Lower leg skin (tissue), 4 donors: Measurements from ENCODE around the gene BAD. TPM values are rescaled to one million over a fixed set of nuclear protein-coding genes. Genes with fewer than 3 reads are reported as not detected.

ENCODE experiments used
- DNase-seq, 2 donors: peaks; one replicate each; pipeline ENCODE4 v3.0.0-alpha.2; 2019; ENCODE audit warnings: low spot score in 2 of 2
- H3K4me3 ChIP-seq: fragments of 200-600 bp; sonication (generic); 2 replicates; pipeline ENCODE4 v1.5.1; 2017; ENCODE audit warnings: mild to moderate bottlenecking, low read depth; ENCODE audit not compliant: poor library complexity, severe bottlenecking
- CTCF ChIP-seq, 3 donors: fragments of 450-650 bp; IDR thresholded peaks; one replicate each; pipeline ENCODE4 v1.5.1; 2016; ENCODE audit warnings: antibody characterized with exemption in 3 of 3, mild to moderate bottlenecking in 3 of 3, moderate library complexity in 2 of 3
- POLR2A ChIP-seq, 2 donors: fragments of 450-650 bp; IDR thresholded peaks; one replicate each; pipeline ENCODE4 v1.6.1; 2016 to 2017; ENCODE audit warnings: antibody characterized with exemption in 2 of 2, mild to moderate bottlenecking in 1 of 2, moderate library complexity in 1 of 2
- WGBS, 2 donors: methylation state at CpG; one replicate each; pipeline ENCODE4 v1.1.5; 2018; 5-methylcytosine and 5-hydroxymethylcytosine counted together
- intact Hi-C: fragments of 100-400 bp; cut with DNase I; formaldehyde crosslinking; loops from one replicate; pipeline ENCODE4 v1.15.0; 2023; ENCODE audit warnings: low total_unique reads
- total RNA-seq, 4 donors: library from RNA; depleted of rRNA; stranded (reverse); fragments of >200 nt; gene quantifications; one replicate each; pipeline ENCODE4 v1.1.0, GENCODE V29; 2016

BAD gene
- total RNA-seq, 4 donors from 2014 or later: 65.9 to 99.7 (median 89.4) TPM

- no peak overlapping the region for H3K4me3 ChIP-seq
- no peak for TF ChIP-seq POLR2A (IDR thresholded peaks at IDR 0.05)
- no peak for TF ChIP-seq CTCF (IDR thresholded peaks at IDR 0.05)
Observed at GRCh38 chr11:64238076-64238475, 46.4 kb downstream of the BAD start.

GRCh38 chr11:64237484-64237951 is 46.9 kb downstream of the BAD start:
- no peak overlapping the region for H3K4me3 ChIP-seq
- TF ChIP-seq CTCF (IDR thresholded peaks at IDR 0.05) (no peak), POLR2A (IDR thresholded peaks at IDR 0.05) (no peak)
- intact Hi-C loops: no loop called here
- WGBS, 2 donors: 48 to 67% methylated on average over 6 to 12 of the region's 12 CpGs
- no peak for DNase-seq

More at GRCh38 chr11:64238076-64238475, 46.4 kb downstream of the BAD start:
- DNase-seq: no peak
- 73 to 80% methylated on average over 9 of the region's 9 CpGs for WGBS, 2 donors
- intact Hi-C loops: no loop called here

- peak overlapping the region; percentile 44 for H3K4me3 ChIP-seq
- no peak for TF ChIP-seq POLR2A (IDR thresholded peaks at IDR 0.05)
- no peak for TF ChIP-seq CTCF (IDR thresholded peaks at IDR 0.05)
- WGBS, 2 donors: 72 to 77% methylated on average over 12 of the region's 12 CpGs
- DNase-seq: no peak
- intact Hi-C loops: no loop called here
Observed at GRCh38 chr11:64235437-64236161, 48.9 kb downstream of the BAD start.

DNA sequence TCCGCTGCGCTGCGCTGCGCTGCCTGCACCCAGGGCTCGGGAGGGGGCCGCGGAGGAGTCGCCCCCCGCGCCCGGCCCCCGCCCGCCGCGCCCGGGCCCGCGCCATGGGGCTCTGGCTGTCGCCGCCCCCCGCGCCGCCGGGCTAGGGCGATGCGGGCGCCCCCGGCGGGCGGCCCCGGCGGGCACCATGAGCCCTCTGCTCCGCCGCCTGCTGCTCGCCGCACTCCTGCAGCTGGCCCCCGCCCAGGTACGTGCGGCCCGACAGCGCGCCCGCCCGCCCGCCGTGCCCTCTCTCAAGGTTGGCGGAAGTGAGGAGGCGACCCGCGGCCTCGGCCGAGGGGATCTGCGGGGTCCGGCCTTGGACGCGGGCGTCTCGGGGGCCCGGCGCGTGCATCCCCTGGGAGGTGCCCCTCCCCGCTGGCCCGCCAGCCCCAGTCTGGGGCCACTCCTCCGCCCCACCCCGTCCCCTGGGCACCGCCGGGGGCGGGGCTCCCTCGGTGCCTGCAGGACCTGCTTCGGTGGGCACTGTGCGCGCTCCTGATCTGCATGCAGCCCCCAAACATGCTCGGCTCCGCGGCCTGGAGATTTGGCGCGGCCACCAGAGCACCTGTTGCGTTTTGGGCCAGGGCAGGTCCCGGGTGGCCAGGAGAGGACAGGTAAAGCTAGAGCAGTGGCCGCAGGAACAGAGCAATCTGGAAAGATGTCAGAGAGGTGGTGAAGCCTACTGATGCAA is 49.7 kb downstream of the BAD start:
- intact Hi-C loops: no loop called here
- no peak for DNase-seq
- TF ChIP-seq POLR2A (IDR thresholded peaks at IDR 0.05) (no peak), CTCF (IDR thresholded peaks at IDR 0.05) (no peak)
- WGBS, 2 donors: 1 to 7% methylated on average over 10 to 15 of the region's 80 CpGs
- H3K4me3 ChIP-seq: peak overlapping the region; percentile 44

GRCh38 chr11:64233913-64234586 is 50.4 kb downstream of the BAD start, which contains the start of gene VEGFB:
TSS of gene VEGFB (plus strand) at chr11:64234584. CDS start at chr11:64234834, 250 bp downstream.
- no peak for TF ChIP-seq CTCF (IDR thresholded peaks at IDR 0.05)
- no peak for TF ChIP-seq POLR2A (IDR thresholded peaks at IDR 0.05)
- WGBS, 2 donors: 3 to 5% methylated on average over 11 to 42 of the region's 62 CpGs
- intact Hi-C loops: no loop called here
- peak in 1 of 2 donors; percentile 94 for DNase-seq
- H3K4me3 ChIP-seq: peak within 1 kb of the TSS; percentile 44
